ENCODE measurements around the gene NCOA6.

GRCh38 chr20:34693414-34693813 is 132.0 kb downstream of the NCOA6 start:
- TF ChIP-seq, protein P1, sequence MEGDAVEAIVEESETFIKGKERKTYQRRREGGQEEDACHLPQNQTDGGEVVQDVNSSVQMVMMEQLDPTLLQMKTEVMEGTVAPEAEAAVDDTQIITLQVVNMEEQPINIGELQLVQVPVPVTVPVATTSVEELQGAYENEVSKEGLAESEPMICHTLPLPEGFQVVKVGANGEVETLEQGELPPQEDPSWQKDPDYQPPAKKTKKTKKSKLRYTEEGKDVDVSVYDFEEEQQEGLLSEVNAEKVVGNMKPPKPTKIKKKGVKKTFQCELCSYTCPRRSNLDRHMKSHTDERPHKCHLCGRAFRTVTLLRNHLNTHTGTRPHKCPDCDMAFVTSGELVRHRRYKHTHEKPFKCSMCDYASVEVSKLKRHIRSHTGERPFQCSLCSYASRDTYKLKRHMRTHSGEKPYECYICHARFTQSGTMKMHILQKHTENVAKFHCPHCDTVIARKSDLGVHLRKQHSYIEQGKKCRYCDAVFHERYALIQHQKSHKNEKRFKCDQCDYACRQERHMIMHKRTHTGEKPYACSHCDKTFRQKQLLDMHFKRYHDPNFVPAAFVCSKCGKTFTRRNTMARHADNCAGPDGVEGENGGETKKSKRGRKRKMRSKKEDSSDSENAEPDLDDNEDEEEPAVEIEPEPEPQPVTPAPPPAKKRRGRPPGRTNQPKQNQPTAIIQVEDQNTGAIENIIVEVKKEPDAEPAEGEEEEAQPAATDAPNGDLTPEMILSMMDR (IDR thresholded peaks at IDR 0.05; ENCODE audit: borderline replicate concordance, extremely low read depth, low read length, poor library complexity, severe bottlenecking): no peak
- TF ChIP-seq EZH2 (IDR thresholded peaks at IDR 0.05; ENCODE audit: borderline replicate concordance, low read depth, low read length, severe bottlenecking): no peak

Measured in DND-41 (cell line).